ENCODE measurements around the gene ALDOC.
"Not testable (repeated sequence)": the region's sequence is repeated elsewhere in the genome, so short reads cannot be mapped to it uniquely, and the experiment has no call there.

Gene ALDOC

DNA sequence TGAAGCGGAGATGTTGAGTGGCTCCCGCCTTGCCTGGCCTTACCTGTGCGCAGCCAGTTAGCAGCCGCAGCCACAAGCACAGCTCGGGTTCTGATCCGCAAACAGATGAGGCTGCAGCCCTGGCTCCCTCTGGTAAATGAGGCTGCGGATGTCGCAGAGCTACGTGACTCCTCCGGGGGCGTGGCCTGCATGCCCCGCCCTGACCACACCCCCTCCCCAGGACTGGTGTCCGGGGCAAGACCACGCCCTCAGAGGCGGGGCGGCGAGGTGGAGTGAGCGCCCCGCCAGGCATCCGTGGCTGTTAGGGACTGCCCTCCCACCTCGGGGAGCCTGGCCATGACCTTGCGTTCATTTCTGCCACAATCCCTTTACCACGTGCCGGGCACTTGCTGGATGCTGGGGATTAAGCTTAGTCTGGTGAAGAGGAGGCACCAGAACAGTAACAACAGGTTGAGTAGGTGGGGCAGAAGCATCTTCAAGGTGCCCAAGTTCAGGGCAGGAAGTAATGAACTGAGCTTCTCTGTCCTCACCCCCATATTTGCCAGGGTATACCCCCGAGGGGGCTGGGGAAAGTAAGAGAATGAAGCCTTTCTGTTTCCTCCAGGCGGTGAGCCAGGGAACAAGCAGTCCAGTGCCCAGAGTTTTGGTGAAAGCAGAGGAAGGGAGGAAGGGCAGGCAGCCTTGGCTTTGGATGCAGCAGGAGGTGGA, at the start of gene ALDOC:
Gene ALDOC (minus strand): TSS at position 138 of the 708 bp plus-strand sequence. CDS start 1,363 bp downstream, outside the sequence.
- DNase-seq = peak; percentile 93 to 97

DNA sequence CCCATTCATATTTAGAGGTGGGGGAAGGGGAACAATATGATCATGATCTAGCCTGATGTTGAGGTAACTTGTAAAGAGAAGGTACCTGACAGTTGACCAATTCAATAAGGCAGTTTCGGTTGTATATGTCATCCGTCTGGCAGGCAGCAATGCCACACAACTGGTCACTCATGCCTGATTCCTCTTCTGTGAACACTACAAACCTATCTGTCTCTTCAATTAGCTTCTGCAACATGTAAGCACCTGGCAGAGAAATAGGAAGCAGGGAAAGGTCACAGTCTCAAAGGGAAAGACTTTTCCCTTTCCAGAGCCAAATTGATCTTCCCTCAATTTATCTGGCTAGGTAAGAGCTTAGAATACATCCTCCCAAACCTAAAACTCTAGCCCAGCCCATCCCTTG, 47.5 kb upstream of the ALDOC start:
- no peak for DNase-seq

- DNase-seq = peak in 1 of 2 donors; percentile 19
Observed at GRCh38 chr17:28623696-28624095, 47.0 kb upstream of the ALDOC start.

GRCh38 chr17:28622186-28622585, 45.5 kb upstream of the ALDOC start:
- no peak for DNase-seq

GRCh38 chr17:28620010-28620409, 43.3 kb upstream of the ALDOC start:
- DNase-seq = no peak

DNA sequence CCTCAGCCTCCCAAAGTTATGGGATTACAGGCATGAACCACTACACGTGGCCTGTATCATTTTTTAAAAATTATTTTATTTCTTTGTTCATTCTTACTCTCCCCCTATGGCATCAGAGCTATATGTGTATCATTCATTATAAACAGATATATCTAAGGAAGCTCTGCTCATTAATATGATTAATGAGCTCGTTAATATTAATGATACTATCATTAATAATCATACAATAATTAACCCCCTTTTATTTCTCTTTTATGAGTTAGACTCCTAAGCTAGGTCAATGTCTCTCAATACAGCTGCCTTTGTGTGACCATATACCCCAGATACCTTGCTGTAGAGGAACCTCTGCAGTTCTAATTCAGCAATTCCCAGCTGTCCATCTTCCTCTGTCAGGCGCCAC, 41.8 kb upstream of the ALDOC start:
- DNase-seq = no peak

DNA sequence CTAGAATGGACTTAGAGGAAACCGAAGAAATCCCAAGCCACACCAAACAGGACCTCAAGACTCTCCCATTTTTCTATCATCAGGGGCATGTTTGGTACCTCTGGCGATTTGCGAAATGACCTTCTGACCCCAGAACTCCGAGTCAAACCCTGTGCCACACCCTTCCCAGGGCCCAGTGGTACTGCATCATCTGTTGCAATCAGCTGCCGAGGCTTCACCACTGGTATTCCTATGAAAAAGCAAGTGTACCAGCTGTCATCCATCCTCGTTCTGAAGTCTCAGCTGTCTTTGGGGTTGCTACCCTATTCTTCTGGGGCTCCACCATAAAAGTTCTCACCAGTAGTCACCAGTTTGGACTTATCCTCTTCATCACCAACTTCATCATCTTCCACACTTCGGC, 39.6 kb upstream of the ALDOC start:
- DNase-seq = no peak

DNA sequence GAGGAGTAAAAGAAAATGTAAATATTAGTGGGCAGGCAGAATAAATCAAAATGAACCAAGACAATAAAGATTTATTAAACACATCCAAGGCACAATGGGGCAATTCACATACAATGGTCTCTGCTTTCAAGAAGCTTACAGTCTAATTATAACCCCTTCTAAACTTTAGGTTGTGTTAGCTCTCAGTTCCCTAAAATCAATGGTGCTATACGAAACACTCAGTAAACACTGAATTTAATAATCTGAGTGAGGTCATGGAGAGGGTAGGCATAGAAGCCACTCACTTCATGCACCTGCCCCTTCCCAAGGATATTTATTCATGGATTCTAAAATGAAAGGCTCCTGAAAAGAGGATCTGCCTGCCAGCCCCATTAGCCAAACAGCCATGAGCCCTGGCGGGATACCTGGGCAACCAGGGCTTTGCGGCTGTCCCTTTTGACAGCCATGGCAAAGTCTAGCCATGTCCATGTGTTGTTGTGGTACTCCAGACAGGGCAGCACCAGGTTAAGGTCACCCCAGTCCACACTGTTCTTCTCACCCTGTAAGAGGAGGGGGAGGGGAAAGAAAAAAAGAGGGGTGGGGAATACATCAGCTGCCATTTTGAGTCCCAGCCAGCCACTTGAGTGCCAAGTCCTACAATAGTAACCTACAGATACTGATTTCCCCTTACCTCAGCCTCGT, 38.7 kb upstream of the ALDOC start:
- no peak for DNase-seq

DNA sequence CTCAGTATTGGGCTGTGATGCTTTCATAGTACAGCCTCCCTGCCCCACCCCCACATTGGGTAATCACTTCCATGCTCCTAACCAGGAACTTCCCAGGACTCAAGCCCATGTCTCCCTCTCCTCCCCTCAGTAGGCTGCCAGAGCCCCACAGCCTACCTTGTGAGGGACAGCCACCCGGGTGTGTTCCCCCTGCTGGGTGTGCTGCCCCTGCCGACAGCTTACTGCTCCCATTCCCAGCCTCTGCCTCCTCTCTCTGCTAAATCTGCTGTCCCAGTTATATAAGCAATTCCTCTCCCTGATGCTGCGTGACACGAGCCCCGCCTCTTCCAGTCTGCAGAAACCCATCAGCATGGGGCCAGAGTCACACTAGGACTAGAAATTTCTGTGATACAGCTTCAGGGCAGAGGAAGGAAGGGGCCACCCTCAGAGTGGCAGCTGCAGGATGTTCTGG, 37.3 kb upstream of the ALDOC start, which contains the start of gene RSKR:
Gene RSKR (minus strand): TSS at position 255 of the 451 bp plus-strand sequence. CDS start 24 bp downstream, at position 231.
- DNase-seq = peak; percentile 13 to 22

DNA sequence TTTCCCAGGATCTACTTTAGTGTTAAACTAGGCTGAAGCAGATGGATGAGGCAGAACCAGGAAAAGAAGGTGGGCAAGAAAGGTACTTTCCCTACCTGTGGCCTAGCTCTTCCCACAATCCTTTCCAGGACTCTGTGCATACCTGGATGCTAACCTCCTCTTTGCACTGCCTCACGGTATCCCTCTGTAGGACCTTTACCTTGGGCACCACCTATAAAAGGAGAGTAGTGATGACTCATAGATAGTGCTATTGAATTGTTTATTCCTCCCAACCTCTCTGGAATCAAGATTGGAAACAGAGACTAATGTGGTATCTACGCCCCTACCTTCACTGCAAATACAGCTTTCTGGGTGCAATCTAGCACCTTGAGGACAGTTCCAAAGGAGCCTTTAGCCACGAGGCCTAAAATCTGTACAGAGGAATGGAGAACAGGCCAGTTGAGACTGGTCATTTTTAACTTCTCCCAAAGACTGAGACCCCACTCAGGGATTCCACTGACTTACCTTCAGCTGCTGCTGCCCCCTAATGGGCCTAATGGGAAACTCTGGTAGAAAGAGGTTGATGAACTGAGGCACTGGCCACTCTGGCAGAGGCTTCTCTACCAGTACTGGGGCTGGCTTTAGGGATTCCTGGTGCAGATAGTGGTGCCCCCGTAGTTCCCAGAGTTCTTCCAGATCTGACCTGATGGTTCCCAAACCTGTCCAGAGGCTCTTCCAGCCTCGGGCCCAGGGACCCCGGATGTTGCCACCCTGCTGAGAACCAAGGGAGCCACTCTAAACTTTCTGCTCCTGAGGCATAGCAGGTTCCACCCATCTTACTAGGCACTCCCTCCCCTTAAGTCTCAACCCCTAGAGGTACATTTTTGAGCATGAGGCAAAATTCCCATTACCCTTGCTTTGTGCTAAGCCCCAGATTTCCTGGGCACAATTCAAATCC, 36.5 kb upstream of the ALDOC start:
- DNase-seq = no peak

DNA sequence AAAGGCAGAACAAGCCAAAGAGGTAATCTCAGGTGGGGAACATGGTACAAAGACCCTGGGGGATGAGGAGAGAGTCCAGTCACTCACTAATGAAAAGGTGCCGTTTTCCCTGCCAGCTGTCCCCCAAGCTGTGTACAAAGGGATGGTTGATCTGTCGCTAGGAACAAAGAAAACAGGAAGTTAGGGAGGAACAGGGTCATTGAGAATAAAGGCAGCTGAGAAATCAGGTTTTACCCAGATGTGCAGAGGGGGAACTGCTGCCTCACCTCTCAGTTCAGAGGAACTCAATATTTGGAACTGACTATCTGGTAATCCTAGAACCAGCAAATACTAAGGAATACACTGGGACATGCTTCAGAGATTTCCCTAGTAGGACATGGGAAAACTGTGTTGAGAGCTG, 35.8 kb upstream of the ALDOC start:
- no peak for DNase-seq

DNA sequence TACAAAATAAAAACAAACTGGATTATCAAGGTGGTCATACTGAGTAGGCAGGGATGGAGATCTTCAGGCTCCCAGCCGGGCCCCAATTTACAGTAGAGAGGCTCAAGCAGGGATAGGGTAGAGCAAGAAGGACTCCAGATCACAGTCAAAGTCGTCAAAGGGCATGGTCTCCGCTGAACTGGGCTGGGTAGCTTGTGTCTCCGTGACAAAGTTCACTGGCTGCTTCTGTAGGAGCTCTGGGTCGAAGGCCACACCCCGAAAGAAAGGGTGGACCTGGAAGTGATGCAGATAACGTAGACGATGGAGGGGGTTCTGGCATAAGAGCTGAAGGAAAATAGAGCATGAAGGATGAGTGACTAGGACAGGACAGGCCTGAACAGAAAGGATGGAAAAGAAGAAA, 33.7 kb upstream of the ALDOC start:
- no peak for DNase-seq

GRCh38 chr17:28604031-28604430, 27.3 kb upstream of the ALDOC start:
- not testable (repeated sequence) for DNase-seq

GRCh38 chr17:28599311-28600184, 22.9 kb upstream of the ALDOC start:
- peak in 1 of 2 donors; percentile 71 for DNase-seq

DNA sequence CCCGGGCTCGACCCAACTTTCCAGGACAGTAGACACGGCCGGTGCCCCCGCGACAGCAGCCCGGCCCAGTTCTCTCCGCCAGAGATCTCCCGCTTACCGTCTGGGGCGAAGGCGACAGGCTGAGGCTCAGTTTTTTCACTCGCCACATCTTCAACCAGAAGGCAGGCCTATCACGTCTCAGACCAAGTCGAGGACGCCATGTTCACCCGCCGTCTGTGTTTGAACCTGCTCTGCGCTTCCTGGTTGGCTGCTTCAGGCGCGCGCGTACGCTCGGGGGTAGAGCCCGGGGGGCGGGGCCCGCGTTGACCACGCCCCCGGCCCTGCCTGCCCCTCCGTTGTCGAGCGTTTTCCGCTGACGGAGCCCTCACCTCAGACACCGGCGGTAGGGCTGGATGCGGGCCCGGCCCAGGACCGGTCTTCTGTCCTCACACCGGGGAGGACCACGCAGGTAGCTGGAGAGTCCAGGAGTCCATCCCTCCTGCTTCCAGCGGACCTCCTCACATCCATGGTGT, 22.2 kb upstream of the ALDOC start, which contains the start of gene SPAG5:
Gene SPAG5 (minus strand): TSS at position 227 of the 512 bp plus-strand sequence. CDS start 79 bp downstream, at position 148.
- peak; percentile 81 to 83 for DNase-seq

DNA sequence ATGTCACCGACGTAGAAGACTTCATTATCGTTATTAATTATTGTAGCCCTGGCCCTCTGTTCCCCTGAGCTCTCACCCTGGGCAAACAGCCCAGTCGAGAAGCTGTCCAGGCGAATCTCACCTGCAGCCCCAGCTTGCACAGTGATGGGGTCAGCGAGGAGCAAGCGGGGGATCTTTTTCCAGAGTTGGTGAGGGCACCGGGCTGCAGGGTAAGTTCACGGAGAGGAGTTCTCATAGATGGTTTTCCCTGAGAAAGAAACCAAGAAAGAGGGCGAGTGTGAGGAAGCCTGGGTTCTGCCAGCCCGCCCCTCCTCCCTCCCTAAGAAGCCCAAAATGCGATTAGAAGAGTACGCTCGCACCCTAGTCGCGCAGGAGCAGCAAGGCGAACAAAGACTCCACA, 21.7 kb upstream of the ALDOC start:
- no peak for DNase-seq

GRCh38 chr17:28597606-28598383, 21.1 kb upstream of the ALDOC start:
- no peak for DNase-seq

GRCh38 chr17:28592260-28592659, 15.6 kb upstream of the ALDOC start:
- no peak for DNase-seq

DNA sequence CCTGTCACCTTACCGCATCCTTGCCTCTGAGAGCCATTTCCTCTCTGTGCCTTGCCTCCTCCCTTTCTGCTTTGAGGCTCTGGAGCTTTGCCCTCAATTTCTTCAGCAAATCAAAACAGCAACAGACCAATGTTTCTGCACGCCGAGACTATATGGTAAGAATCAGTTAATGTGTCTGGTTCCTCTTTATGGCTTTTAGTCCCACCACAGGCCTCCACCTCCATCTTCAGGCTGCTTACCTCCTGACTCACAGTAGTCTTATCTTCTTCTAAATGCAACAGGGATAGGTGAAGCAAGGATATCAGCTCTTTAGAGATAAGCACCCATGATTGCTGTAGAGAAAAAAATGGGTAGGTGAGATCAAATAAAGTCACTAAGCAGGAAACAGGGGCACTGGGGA, 9.2 kb upstream of the ALDOC start:
- no peak for DNase-seq

DNA sequence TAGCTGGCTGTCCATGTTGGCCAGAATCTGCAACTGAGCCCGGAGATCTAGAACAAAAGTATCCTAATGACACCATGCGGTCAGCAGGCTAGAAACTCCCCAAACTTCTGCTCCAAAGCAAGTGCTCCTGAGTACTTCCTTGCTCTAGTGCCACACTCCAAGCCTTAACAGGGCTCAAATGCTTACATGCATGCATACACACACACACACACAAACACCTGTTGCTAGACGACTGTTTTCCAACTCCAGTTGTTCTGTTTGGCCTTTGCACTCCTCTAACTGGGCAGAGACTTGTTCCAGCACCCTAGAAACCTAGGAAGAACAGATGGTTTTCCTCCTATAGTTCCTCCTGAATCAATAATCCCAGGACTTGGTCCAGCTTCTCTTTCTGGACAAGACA, 7.7 kb upstream of the ALDOC start:
- DNase-seq = no peak

GRCh38 chr17:28582513-28582912, 5.8 kb upstream of the ALDOC start:
- no peak for DNase-seq
